ENCODE results near the gene GTF2IRD1.
"Not testable (repeated sequence)": the region's sequence is repeated elsewhere in the genome, so short reads cannot be mapped to it uniquely, and the experiment has no call there.

GTF2IRD1 gene

DNA sequence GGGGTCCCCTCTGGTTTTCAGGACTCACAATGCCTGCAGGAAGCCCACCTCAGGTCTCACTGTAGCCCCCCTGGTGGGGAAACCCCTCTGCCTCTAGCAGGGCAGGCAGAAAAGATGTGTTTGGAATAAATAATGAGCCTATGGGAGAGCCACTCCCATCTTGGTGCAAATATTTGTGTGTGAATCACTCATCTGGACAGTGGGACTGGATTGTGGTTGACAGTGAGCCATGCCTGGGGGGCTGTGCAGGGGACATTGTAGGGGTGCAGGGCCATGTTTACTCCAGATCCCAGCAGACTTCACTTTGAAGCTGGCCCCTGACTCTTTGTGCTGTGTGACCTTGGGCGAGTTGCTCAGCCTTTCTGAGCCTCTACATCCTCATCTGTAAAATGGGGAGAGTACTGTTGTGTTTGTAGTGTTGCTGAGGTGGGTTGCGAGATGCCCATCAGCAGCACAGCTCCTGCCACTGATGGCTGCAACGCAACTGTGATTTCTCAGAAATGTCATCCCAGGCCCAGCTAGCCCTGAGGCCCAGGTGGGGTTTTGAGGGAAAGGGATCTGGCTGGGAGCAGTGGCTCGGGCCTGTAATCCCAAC, 20.7 kb downstream of the GTF2IRD1 start:
- no peak for DNase-seq

DNA sequence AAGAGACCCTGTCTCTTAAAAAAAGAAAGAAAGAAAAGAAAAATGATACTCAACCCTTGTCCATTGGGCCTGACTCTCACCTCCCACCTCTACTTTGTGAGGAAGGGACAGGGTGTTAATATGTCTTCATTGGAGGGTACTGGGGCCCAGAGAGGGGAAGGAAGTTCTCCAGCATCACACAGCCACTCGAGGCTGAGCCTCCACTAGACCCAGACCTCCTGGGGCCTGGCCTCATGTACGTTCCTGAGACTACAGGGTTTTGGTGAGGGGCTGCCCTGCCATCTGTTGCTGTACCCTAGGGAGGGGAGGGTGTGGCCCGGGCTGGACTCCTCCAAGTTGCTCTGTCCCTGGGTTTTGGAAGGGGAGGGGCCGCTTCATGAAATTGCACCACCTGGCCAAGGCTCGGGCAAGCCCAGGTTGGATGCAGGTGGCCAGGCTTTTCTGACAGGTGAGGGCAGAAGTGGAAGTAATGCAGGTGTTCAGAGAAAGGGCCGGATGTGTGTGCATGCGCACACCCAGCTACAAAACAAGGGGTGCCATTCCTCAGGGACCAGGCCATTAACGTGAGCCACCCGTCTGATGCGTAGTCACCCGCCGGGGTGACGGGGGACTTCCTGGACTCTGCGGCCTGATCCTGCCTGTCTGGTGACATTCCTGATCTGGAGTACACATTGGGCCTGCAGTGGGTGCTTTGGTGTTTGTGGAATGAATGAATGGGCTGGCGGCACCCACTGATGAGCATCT, 21.7 kb downstream of the GTF2IRD1 start:
- no peak for DNase-seq

DNA sequence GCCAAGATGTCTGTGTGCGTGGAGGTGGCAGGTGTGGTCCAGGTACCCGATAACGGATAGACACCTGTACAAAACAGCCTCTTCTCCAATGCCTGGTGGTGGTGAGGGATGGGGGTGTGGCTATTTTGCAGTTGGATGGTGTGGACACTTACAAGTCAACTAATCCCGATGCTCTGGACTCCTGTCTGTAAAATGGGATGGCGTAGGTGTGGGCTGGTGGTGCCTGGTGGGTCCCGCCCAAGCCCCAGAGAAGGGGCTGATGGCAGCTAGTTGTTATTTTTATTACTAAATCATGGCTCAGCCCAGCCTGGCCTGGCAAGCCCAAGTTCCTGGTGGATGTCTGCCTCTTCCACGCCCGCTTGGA, 22.3 kb downstream of the GTF2IRD1 start:
- DNase-seq: no peak

DNA sequence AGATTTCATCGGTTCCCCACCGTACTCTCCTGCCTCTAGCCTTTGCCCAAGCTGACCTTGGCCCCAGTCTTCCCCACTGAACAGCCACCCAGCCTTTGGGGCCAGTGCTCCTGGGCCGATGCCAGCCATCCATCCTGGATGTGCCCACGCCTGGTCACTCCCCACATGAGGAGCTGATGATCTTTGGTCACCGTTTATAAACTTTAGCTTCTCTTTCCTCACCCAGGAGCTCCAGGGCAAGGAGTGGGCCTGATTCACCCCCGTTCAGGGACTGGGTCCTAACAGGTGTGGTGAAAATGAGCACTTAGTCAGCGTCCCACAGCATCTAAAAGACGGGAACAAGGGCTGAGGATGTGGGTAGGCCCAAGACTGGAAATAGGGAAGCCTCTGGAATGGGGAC, 22.9 kb downstream of the GTF2IRD1 start:
- DNase-seq: no peak

DNA sequence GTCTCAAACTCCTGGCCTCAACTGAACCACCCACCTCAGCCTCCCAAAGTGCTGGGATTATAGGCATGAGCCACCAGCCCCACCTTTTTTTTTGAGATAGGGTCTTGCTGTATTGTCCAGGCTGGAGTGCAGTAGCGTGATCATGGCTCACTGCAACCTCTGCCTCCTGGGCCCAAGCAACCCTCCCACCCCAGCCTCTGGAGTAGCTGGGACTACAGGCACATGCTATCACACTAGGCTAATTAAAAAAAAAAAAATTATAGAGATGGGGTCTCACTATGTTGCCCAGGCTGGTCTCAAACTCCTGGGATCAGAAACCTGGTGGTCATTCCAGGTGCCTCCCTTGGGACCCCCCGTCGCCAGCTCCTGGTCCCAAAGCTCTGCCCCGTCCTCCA, 25.0 kb downstream of the GTF2IRD1 start:
- no peak for DNase-seq

DNA sequence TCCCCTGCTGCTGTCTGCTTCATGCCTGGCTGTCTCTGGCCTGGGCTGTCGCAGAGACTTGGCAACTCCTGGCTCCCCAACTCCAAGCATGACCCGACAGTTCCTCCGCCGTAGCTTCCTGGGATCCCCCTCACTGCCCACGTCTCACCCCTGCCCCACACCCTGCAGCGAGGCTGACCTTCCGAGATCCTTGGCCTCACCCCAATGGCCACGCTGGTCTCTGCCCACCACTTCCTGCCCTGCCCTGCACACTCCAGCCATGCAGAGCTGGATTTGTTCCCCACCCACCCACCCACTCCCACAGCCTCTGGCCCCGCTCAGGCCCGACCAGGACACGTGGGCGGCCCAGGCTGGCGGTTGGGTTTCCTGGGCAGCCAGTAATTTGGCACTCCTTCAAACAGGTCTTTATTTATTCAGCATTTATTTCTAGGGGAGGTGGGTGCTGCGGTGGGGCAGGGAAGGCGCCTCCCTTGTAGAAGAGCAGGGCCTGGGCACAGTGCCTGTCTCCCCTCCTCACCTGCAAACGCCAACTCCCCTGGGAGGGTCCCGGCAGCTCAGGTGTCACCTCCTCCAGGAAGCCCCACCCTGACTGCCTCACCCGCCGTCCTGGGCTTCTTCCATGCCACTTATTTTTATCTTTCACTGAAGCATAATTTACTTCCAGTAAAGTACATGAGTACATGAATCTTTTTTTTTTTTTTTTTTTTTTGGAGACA, 25.5 kb downstream of the GTF2IRD1 start:
- no peak for DNase-seq

DNA sequence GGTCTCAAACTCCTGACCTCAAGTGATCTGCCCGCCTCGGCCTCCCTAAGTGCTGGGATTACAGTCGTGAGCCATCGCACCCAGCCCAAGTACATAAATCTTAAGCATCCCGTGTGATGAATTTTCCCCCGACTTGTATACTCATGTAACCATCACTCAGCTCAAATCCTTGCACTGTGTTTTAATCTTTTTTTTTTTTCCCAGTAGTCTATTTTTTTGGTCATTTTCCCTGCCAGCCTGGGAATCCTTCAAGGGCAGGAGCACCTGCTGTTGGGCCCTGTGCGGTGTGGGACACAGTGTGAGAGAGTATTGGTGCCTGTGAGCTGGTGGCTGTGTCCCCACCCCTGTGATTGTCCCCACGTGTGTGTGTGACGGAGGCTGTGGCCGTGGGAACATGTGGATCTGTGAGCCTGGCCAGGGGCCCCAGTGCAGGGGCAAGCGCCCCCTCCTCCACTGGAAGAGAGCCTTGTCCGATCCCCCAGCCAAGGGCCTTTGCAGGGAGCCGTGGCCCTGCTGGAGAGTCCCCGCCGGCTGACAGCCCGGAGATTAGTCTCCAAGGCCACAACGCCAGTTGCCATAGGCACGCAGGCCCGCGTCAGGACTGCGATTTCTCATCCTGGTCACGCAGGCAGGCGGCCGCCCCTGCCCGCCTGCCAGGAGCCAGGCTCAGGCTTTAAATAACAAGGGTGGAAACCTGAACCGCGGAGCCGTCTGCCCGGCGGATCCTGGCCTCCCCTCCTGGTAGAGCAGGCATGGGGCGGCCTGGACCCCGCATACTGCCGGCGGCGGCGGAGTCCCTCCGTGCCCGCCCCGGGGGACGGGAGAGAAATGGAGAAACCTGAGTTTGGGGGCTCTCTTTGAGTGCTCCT, 26.5 kb downstream of the GTF2IRD1 start:
- no peak for DNase-seq

DNA sequence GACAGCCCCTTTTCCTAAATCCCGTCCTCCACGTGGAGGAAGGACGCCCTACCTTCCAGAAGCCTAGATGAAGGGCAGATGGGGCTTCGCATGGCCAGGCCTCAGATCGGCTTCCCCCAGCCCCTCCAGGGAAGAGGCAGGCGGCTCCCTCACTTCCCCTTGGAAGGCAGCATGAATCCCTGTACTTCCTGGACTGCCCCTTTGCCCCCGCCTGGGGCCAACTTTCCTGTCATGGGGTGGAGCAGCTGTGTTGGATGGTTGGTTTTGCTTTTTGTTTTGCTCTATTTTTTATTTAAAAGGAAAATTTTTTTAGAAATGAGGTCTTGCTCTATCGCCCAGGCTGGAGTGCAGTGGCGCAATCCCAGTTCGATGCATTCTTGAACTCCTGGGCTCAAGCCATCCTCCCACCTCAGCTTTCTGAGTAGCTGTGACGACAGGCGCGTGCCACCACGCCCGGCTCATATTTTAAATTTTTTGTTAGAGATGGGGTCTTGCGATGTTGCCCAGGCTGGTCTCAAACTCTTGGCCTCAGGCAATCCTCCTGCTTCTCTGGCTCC, 27.2 kb downstream of the GTF2IRD1 start:
- DNase-seq: no peak

DNA sequence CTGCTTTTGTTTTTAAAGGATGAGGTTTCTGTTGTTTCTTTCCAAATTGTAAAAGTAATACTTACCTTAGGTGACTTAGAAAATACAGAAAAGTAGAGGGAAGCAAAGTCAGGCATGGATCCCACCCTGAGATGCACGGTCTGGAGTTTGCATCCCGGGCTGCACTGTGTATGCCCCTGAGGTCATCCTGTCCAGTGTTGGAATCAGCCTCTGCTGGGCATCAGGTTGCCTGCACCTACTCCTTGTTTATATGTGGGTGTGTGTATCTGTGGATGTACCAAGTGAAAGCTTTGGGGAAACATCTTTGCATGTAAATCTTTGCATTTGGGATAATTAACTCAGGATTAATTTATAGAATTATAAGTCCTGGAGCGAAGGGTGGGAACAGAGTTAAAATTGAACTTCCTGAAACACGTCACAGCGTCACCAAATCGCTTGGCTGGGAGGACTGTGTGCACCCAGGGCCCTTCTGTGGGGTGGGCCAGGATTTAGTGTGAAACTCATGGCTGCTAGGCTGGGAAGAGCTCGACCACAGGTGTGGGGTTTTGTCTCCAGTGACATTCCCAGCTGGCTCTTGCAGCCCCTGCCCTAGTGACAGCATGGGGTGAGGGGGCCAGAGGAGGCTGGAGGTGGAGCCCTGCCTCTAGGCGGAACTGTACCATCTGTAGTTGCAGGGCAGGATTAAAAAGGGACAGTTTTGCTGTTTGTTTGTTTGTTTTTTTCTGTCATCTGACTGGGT, 27.9 kb downstream of the GTF2IRD1 start:
- no peak for DNase-seq

DNA sequence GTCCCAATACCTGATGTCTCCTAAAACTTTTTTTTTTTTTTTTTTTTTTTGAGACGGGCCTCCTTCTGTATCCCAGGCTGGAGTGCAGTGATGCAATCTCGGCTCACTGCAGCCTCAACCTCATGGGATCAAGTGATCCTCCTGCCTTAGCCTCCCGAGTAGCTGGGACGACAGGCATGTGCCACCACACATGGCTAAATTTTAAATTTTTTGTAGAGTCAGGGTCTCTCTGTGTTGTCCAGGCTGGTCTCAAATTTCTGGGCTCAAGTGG, 28.4 kb downstream of the GTF2IRD1 start:
- no peak for DNase-seq

DNA sequence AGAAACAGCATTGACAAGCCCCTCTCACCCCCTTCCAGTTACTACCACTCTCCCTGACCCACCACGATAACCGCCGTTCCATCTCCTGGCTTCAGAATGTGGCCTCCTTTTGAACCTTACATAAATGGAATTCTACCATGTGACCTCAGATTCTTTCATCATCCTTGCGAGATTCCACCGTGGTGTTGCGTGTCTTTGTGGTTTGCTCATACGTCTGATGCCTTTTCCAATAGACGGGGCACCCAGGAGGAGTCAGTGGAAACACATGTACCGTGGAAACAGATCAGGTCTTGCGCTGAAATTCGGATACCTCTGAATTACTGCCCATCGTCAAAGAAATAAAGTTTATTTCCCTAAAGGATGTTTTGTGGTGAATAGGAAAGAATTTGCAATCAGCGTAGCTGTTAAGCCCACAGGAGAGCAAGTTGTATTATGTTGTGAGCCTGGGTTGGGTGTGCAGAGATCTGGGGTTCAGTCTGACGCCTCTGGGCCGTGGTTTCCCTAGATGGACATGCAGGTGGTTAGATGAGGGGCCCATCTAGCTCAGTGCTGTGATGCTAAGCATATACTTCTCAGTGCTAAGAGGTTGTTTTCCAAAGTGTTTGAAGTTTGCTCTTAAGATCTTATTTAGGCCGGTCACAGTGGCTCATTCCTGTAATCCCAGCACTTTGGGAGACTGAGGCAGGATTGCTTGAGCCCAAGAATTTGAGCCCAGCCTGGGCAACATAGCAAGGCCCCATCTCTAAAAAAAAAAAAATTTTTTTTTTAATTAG, 29.1 kb downstream of the GTF2IRD1 start:
- DNase-seq: no peak

DNA sequence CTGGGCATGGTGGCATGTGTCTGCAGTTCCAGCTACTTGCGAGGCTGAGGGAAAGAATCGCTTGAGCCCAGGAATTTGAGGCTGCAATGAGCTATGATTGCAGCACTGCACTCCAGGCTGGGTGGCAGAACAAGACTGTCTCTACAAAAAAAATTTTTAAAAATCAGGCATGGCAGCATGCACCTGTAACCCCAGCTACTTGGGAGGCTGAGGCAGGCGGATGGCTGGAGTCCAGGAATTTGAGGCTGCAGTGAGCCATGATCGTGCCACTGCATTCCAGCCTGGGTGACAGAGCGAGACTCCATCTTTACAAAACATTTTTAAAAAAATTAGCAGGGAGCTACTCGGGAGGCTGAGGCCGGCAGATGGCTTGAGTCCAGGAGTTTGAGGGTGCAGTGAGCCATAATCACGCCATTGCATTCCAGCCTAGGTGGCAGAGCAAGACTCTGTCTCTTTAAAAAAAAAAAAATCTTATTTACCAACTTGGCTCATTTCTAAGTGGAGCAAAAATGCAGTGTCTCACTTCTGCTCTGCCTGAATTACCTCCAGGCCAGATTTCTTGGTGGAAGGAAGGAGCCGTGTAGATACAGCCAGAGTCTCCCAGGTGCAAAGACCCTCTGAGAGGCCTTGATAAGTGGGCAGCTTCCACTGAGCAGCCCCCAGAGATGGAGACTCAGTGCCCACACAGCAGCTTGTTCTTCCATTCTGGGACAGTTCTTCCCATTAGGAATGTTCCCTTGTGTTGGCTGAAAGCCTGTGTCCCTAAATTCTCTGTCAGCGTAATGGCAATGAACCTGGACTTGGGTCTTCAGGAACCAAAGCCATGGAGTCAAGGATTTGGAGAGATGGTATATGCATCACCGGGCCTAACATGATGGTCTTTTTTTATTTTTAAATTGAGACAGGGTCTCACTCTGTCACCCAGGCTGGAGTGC, 30.0 kb downstream of the GTF2IRD1 start:
- no peak for DNase-seq

DNA sequence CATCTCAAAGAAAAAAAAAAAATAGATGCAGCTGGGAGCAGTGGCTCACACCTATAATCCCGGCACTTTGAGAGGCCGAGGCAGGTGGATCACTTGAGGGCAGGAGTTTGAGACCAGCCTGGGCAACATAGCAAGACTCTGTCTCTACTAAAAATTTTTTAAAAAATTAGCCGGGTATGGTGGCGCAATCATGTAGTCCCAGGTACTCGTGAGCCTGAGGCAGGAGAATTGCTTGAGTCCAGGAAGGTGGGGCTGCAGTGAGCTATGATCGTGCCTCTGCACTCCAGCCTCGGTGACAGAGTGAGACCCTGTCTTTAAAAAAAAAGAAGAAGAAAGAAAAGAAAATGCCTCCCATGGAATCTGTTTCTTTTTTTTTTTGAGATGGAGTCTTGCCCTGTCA, 31.9 kb downstream of the GTF2IRD1 start:
- DNase-seq: no peak

DNA sequence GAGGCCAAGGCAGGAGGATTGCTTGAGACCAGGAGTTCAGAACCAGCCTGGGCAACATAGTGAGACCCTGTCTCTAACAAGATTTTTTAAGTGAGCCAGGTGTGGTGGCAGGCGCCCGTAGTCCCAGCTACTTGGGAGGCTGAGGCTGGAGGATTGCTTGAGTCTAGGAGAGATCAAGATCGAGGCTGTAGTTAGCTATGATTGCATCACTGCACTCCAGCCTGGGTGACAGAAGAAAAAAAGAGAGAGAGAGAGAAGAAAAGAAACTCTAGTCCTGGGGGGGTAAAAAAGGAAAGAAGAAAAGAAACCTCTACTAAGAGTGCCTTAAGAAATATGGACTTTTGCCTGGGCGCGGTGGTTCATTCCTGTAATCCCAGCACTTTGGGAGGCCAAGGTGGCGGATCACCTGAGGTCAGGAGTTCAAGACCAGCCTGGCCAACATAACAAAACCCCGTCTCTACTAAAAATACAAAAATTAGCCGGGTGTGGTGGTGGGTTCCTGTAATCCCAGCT, 34.9 kb downstream of the GTF2IRD1 start:
- DNase-seq: not testable (repeated sequence)

DNA sequence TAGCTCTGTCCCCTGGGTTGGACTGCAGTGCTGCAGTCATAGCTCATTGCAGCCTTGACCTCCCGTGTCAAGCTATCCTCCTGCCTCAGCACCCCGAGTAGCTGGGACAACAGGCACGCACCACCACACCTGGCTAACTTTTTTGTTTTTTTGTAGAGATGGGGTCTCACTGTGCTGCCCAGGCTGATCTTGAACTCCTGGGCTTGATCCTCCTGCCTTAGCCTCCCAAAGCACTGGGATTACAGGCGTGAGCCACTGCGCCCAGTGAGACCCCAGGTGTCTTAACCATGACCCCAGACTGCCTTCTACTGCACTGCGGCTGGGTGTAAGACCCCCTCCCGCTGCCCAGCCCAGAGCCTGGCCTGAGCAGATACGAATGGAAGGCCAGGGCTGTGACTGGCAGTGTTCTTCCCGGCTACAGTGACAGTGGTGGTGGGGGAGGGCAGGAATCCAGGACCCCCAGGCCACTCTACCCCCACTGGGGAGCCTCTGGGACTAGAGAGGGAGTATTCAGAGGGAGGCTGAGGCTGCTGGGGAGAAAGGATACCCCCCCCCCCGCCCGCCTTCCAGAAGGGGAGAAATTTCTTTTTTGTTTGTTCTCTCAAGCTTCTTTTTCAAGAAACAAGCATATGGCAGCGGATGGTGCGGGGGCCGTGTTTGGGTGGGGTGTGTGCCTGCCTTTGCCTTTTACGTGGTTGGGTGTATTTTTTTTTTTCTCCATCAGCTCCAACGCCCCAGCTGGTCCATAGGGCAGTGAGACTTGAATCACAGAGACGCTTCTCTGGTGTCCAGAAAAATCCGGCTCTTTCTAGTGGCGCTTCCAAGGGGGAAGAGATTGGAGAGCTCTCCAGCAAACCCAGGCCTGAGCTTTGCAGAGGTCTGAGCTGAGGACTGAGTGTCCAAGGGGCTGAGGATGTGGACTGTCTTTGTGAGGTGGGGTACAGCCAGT, 36.6 kb downstream of the GTF2IRD1 start:
- DNase-seq: no peak

DNA sequence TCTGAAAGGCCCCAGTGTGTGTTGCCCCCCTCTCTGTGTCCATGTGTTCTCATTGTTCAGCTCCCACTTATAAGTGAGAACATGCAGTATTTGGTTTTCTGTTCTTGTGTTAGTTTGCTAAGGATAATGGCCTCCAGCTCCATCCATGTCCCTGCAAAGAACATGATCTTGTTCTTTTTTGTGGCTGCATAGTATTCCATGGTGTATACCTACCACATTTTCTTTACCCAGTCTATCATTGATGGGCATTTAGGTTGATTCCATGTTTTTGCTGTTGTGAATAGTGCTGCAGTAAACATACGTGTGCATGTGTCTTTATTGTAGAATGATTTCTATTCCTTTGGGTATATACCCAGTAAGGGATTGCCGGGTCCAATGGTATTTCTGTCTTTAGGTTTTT, 37.8 kb downstream of the GTF2IRD1 start:
- DNase-seq: not testable (repeated sequence)

DNA sequence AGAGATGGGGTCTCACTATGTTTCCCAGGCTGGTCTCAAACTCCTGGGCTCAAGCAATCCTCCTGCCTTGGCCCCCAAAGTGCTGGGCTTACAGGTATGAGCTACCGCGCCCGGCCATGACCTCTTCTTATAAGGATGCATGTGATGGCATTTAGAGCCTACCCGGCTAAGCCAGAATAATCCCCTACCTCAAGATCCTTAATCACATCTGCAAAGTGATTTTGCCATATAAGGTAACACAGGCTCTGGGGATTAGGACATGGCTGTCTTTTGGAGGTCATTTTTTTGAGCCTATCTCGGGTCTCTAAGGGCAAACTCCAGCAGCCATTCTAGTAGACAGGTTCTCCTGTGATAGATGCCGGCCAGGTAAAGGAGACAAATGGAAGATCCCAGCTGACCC, 39.6 kb downstream of the GTF2IRD1 start:
- DNase-seq: no peak

DNA sequence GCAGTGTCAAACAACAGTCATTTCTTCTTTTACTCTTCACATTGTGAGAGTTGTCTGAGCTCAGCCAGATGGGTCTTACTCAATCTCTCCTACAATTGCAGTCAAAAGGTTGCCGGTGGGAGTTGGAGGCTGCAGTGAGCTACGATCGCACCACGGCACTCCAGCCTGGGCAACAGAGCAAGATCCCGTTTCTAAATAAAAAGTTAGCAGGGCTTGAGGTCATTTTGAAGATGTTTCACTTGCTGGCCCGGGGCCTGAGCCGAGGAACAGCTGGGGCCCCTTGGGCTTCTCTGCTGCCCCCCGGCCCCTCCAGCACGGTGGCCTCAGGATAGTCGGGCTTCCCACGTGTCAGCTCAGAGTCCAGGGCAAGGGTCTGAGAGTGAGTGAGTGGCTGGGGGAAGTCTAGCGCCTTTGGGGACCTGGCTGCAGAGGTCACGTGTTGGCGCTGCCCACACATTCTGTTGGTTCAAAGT, 40.4 kb downstream of the GTF2IRD1 start:
- no peak for DNase-seq

All from activated CD4-positive, alpha-beta T cell treated with anti-CD3 and anti-CD28 coated beads for 1 hour (primary cell).